DMS79 (cell line): ENCODE data around the gene PPP2R5C.

ENCODE experiments used
- DNase-seq: peaks from one replicate; lab custom pipeline; 2025; lab: John Stamatoyannopoulos, UW

The PPP2R5C gene

DNA sequence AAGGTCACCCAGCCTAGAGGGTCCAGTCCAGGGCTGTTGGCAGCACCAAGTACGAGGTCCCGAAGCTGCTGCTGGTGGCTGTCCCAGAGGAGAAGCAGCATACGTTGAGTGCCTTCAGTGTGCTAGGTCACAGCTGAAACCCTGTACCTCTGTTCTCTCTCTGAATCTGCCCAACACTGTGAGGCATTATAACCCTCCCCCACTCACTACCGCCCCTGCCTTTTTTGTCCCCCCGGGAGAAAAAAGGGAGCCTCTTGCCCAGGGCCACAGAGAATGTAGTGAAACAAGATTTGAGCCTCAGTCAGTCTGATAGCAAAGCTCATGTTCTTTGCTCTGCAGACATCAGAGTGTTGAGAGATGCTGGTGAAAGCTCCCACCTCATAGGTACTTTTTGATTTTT lies 53.4 kb downstream of the PPP2R5C start:
- no peak for DNase-seq

GRCh38 chr14:101815994-101816393 lies 54.5 kb downstream of the PPP2R5C start:
- DNase-seq, result no peak

- DNase-seq, result no peak
Measured at GRCh38 chr14:101817501-101818001, 56.0 kb downstream of the PPP2R5C start.

GRCh38 chr14:101819251-101819990 lies 57.9 kb downstream of the PPP2R5C start:
- DNase-seq, result no peak

DNA sequence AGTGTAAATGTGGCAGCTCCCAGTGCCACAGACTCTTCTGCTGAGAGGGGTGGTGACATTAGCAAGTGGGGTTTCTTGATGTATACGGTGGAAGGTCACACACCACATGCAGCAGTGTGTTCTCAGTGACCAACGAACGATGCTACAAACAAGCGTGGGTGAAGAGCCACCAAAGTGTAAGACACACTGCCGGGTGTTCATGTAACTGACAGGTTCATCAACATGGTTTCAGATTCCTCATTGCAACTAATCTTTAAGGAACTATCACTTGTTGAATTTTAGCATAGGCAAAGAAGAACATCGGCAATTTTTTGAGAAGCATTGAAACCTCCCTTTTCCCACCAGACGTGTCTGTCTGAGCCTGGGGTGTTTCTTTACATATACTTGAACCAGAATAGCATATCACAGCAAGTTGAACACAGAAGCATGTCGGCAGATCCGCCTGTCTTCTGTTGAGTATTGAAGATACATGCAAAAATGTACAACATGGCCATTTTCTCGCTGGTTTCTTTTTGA lies 58.8 kb downstream of the PPP2R5C start:
- DNase-seq, result no peak

GRCh38 chr14:101821528-101821927 lies 60.0 kb downstream of the PPP2R5C start:
- no peak for DNase-seq

DNA sequence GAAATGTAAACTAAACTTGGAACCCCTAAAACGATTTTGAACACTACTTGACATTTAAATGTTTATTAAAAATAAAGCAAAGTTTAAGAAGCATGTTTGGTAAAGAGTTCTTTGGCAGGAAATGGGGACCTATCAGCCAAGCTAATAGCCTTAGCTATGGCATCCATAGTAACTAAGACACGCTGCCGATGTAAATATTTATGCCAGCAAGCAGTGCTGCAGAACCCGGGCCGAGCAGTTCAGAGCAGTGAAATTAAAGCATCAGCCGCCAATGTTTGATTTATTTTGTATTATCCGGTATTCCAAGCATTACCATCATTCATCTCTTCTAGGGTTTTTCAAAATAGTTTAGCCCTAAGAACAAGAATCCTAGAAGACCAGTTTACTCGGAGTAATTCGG lies 61.6 kb downstream of the PPP2R5C start:
- no peak for DNase-seq

DNA sequence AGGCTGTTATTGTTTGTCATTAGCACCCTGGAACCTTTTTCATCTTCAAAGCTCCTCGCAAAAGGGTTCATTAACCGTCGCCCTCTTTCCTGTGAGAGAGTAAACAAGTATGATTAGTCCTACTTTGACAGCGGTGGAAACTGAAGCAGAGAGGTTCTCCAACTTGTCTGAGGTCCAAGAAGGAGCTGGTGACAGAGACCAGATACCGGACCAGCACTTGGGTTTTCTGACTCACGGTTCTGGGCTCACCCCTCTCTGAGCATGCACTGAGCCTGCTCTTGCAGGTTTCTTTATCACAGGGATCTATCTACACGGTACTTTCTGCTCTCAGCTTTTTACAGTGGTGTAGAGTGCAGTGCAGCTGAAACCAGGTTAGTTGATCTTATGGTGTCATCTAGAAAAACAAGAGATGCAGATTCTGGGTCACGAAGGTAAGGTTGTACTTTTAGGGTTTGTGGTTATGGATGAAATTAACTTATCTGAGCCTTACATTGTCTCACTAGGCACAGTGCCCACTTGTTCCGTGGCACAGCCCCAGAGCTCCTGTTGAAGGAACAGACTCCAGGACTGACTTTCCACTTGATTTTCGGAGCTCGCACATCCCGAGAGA lies 62.1 kb downstream of the PPP2R5C start:
- no peak for DNase-seq

- no peak for DNase-seq
Measured at GRCh38 chr14:101824339-101824727, 62.8 kb downstream of the PPP2R5C start.

- no peak for DNase-seq
Measured at GRCh38 chr14:101825797-101826196, 64.3 kb downstream of the PPP2R5C start.

DNA sequence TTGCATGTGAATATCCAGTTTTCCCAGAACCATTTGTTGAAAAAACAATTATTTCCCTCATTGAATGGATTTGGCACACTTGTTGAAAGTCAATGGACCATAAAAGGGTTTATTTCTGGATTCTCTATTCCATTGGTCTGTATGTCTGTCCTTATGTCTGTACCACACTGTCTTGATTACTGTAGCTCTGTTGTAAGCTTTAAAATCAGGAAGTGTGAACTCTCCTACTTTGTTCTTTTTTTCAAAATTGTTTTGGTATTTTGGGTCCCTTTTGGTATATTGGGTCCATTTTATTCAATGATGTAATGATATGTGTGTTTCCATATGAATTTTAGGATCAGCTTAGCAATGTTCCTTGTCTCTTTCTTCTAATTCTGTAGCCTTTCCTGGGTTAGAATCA lies 64.8 kb downstream of the PPP2R5C start:
- DNase-seq, result no peak

DNA sequence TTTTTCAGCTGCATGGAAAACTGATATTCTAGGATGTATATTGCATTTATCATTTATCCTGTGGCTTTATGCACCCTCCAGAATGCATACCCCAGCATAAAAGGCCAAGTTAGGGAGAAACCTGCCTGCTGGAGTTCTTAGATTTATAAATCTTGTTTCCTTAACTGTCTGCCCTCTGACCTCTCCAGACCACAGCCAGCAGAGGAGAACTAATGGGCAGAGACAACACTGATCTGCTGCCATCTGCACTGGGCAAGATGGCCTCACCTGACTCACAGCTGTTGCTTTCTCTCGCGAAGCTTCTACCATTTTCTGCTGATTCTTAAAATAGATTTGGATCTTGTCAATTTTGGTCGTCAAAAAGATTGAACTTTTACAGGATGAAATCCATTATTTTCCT lies 65.8 kb downstream of the PPP2R5C start:
- DNase-seq, result no peak

DNA sequence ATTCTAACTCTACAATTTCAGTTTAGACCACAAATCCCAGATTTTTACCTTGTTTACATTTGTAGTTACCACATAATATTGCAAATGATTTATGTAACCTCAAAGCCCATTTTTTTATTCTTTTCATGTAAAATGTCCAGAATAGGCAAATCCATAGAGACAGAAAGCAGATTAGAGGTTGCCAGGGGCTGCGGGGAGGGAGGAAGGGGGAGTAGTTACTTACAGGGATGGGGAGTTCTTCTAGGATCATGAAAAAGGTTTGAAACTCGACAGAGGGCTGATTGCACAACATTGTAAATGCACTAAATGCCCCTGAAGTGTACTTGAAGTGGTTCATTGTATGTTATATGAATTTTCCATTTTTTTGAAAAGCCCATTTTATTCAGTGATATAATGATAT lies 66.5 kb downstream of the PPP2R5C start:
- DNase-seq, result peak; percentile 15

DNA sequence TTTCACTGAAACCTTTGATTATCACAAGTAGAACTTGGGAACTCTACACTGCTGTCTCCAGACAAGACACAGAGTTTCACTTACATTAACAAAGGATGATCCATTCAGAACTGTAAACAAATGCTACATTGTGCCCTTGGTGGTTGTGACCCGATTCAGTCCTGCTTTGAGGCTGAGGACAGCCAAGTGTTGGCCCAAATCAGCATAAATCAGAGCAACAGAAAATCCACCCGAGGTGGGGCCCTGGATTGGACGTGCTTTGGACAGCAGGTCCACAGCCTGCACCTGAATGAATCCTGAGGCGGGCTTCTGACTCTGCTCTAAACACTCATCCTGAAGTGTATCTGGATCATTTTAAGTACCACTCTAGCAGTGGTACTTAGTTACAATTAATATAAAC lies 68.8 kb downstream of the PPP2R5C start:
- no peak for DNase-seq

- no peak for DNase-seq
Measured at GRCh38 chr14:101833045-101833444, 71.5 kb downstream of the PPP2R5C start.

DNA sequence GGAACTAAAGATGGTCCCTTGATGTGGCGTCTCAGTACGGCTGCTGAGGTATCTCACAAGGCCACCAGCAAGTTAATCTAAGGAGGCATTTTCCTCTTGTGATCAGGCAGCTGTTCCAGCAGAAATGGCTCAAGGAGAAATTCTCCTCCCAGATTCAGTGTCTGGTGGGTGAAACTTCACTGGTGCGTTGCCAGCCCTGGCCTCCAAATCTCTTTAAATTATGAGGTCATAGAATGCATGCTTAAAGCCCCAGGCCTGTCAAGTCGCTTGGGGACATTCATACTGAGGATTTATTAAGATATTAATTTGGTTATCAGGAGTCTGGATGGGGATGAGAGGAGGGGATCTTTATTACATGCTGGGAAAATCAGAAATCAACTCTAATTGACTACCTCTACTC lies 72.9 kb downstream of the PPP2R5C start:
- DNase-seq, result no peak

DNA sequence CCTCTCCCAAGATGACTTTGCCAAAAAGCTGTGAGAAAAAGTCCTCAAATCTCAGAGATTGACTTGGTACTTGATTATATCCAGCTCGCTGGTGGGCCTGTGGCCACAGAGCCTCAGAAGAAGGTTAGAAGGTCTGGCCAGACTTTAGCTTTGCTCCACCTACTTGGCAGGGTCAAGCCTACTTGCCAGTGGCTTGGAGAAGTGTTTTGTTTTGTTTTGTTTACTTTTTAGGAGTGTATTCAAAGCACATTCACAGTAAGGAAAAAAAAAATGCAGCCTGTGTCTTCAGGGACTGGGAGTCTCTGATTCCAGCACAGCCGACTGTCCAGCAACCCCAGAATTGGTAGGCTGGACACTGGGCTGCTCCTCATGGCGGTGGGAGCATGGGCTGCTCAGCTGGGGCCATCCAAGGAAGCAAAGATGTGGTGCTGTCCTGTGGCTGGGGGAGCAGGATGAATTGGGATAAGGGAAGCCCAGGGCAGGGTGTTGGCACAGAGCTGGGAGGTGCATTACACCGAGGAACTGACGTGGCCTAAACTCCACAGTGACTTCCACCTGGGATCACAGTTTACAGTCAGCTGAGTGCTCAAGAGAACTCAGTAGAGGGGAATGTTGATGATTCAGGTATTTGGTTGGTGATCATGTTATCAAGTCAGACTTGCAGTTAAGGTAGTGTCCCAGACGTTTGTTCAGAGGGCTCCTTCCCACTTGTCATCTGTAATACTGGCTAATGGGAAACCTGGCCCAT lies 73.5 kb downstream of the PPP2R5C start:
- no peak for DNase-seq

DNA sequence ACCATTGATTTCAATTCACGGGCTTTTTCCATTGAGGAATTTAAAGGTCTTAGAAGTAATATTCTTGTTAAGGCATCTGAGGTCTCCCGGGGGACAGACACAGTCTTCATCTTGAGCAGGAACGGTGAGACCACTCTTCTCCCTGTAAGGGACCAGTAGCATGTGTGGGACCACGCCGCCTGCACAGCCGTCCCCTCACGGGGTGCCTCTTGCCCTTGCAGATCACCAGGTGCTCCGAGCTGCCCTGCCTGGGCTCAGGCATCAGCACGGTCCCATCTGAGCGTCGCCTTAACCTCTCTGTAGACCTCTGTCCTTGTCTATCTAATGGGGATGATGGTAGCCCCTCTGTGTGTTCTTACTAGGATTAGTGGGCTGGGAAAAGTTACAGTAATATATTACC lies 74.1 kb downstream of the PPP2R5C start:
- no peak for DNase-seq

DNA sequence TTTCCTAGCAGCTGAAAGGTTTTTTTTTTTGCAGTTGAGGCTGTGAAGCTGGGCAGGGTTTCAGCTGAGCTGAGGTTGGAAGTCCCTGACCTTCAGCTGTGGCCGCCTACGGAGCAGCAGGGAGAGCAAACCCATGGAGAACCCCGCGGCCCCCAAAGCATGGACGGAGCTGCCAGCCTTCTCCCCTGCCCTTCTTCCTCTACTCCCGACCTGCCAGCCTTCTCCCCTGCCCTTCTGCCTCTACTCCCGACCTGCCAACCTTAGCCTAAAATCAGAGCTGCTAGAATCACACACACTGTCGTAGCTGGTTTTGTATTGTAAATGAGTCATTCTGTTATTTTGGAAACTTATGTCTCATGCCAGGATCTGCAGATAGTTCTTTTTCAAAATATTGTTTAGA lies 74.6 kb downstream of the PPP2R5C start:
- DNase-seq, result no peak

- DNase-seq, result no peak
Measured at GRCh38 chr14:101838476-101838875, 77.0 kb downstream of the PPP2R5C start.

DNA sequence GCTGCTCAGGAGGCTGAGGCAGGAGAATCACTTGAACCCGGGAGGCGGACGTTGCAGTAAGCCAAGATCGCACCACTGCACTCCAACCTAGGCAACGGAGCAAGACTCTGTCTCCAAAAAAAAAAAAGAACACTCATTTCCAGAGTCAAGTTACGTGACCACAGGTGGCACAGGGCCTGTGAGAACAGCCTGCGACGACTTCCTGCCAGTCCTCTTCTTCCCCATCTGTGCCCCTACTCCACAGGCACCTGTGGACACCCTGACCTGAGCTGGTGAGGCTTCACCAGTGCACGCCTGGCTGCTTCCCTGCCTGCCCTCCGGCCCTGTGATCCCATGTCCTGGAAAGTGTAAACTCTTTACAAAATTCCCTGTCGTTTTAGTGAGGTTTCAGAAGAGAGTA lies 77.7 kb downstream of the PPP2R5C start:
- peak; percentile 41 for DNase-seq

GRCh38 chr14:101839661-101840060 lies 78.2 kb downstream of the PPP2R5C start:
- no peak for DNase-seq
